AG04450 (cell line): ENCODE measurements around the gene DENR. TPM values are rescaled to one million over a fixed set of nuclear protein-coding genes. Genes with fewer than 3 reads are reported as not detected.
"Not testable (repeated sequence)": the region's sequence is repeated elsewhere in the genome, so short reads cannot be mapped to it uniquely, and the experiment has no call there.

Source experiments
- CTCF ChIA-PET: fragments of 300-600, 350-600 bp; formaldehyde crosslinking; extraction: SDS; loops from one replicate; lab custom pipeline; 2022; ENCODE audit warnings: antibody characterized with exemption, inconsistent platforms; lab: Charles Lee
- POLR2A ChIA-PET: fragments of 350-600 bp; formaldehyde crosslinking; extraction: SDS; loops from one replicate; lab custom pipeline; 2021; ENCODE audit warnings: antibody characterized with exemption, inconsistent platforms; lab: Yijun Ruan, JAX
- DNase-seq: peaks from one replicate; pipeline ENCODE4 v3.0.0-alpha.2; 2011; ENCODE audit warnings: low read depth, low spot score
- H3K27ac ChIP-seq: one replicate; pipeline ENCODE4 v1.5.1; 2012; ENCODE audit warnings: low read depth, low read length, control low read depth
- H3K27me3 ChIP-seq: one replicate; pipeline ENCODE4 v1.6.0; 2012; ENCODE audit warnings: low read length; ENCODE audit not compliant: control insufficient read depth, insufficient read depth
- H3K4me3 ChIP-seq: 2 replicates; pipeline ENCODE4 v1.5.1; 2011; ENCODE audit warnings: mild to moderate bottlenecking, low read depth, low read length, control low read depth
- H3K9me3 ChIP-seq: 2 replicates; pipeline ENCODE4 v1.5.1; 2012; ENCODE audit warnings: low read length; ENCODE audit not compliant: control insufficient read depth, insufficient read depth
- CTCF ChIP-seq: IDR thresholded peaks from 2 replicates; pipeline ENCODE4 v1.5.1; 2011; ENCODE audit warnings: low read depth, low read length, control low read depth, inconsistent platforms
- polyA plus RNA-seq: library from polyadenylated mRNA; depleted of rRNA; stranded (reverse); fragments of >200 nt; gene quantifications from 2 replicates; pipeline ENCODE4 v1.2.3, GENCODE V29; 2011

The DENR gene
- polyA plus RNA-seq, 1 experiment, result 47.8 TPM

GRCh38 chr12:122740351-122740750, 12.3 kb upstream of the DENR start:
- no peak for DNase-seq
- ChIA-PET CTCF (no interaction called here), POLR2A (no interaction called here)
- no peak for TF ChIP-seq CTCF
- no peaks in the 10 kb centered on the region for H3K27me3 ChIP-seq
- no peak overlapping the region for H3K4me3 ChIP-seq
- peaks cover 7% of the 10 kb centered on the region; the same call in 1 of the 2 replicates for H3K9me3 ChIP-seq
- H3K27ac ChIP-seq, result no peak overlapping the region

DNA sequence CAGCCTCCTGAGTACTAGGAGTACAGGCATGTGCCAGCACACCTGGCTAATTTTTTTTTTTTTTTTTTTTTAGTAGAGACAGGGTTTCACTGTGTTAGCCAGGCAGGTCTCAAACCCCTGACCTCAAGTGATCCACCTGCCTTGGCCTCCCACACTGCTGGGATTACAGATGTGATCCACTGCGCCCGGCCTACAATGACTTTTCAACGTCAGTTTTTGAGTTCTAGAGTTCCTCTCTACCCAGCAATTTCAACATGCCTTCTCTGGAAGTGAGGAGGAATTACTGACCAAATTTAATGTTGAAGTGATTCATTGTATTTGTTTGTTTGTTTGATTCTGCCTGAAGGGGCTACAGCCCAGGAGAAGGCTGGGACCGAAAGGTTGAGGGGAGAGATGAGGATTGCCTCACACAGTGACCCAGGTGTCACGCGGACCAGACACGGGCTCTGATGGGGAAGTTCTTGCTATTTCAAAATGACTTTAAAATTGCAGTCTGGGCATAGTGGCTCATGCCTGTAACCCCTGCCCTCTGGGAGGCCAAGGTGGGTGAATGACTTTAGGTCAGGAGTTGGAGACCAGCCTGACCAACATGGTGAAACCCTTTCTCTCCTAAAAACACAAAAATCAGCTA, 8.6 kb upstream of the DENR start:
- H3K27me3 ChIP-seq, result no peaks in the 10 kb centered on the region
- peaks cover 7% of the 10 kb centered on the region; the same call in 1 of the 2 replicates for H3K9me3 ChIP-seq
- DNase-seq, result no peak
- CTCF ChIA-PET, result interaction anchor here (1.8 kb wide), 1 partner anchor 106 kb away, joined by 4 read pairs; no protein-coding TSS in a partner anchor
- H3K27ac ChIP-seq, result no peak overlapping the region
- POLR2A ChIA-PET, result no interaction called here
- no peak for TF ChIP-seq CTCF
- no peak overlapping the region for H3K4me3 ChIP-seq

- no peak for TF ChIP-seq CTCF
- CTCF ChIA-PET, result no interaction called here
- Histone ChIP-seq H3K27ac (no peak overlapping the region), H3K27me3 (no peaks in the 10 kb centered on the region), H3K4me3 (no peak overlapping the region), H3K9me3 (no peaks in the 10 kb centered on the region)
- no peak for DNase-seq
- POLR2A ChIA-PET, result no interaction called here
Measured at GRCh38 chr12:122747224-122748135, 5.1 kb upstream of the DENR start.

DNA sequence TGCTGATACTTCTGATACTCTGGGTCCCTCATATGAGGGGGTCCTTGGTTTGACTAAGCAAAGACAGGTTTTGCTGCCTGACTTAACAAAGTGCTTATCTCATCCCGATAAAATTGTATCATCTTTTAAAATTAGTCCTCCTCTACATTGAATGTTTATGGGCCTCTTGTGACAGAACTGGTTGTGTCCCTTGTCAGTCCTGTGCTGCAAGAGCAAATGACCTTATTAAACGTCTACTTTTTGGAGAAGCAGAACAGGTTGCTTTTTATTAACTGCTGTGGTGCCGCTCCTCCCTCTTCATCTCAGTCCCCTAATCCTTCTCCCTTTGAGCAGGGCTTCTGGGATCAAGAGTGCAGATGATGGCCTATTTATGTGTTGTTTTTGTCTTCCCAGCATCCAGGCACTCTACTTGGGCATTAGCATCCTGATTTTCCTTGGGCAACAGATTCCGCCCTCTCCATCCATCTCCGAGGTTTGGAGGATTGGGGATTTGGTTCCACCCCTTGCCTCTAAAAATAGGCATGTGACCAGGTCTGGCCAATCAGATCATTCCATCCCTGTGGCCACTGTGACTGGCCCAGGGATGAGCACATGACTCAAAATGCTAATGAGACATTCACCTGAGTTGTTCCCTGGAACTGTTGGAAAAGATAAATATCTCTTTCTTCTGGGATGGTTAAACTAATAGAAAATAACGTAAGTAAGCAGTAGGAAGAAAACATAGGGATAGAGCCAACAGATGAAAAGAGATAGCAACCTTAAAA, 2.9 kb upstream of the DENR start:
- Histone ChIP-seq H3K9me3 (no peaks in the 10 kb centered on the region; the same call in 1 of the 2 replicates), H3K27me3 (no peaks in the 10 kb centered on the region), H3K4me3 (no peak overlapping the region), H3K27ac (no peak overlapping the region)
- POLR2A ChIA-PET, result no interaction called here
- CTCF ChIA-PET, result interaction anchor here (0.6 to 1.4 kb wide), 3 partner anchors 112 to 152 kb away, joined by 3 to 6 read pairs (median 3); no protein-coding TSS in a partner anchor
- DNase-seq, result no peak
- no peak for TF ChIP-seq CTCF

DNA sequence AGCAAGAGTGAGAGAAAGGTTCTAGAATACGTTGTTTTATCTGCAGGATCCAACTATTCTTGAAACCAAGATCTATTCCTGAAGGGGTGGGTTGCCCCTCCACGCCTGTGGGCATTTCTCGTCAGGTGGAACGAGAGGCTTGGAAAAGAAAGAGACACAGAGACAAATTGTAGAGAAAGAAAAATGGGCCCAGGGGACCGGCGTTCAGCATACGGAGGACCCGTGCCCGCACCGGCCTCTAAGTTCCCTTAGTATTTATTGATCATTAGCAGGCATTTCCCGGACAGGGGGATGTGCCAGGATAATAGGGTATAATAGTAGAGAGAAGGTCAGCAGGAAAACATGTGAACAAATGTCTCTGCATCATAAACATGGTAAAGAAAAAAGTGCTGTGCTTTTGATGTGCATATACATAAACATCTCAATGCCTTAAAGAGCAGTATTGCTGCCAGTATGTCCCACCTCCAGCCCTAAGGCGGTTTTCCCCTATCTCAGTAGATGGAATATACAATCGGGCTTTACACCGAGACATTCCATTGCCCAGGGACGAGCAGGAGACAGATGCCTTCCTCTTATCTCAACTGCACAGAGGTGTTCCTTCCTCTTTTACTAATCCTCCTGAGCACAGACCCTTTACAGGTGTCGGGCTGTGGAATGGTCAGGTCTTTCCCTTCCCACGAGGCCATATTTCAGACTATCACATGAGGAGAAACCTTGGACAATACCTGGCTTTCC, 1.7 kb upstream of the DENR start:
- H3K9me3 ChIP-seq, H3K27me3 ChIP-seq, H3K27ac ChIP-seq, CTCF ChIA-PET, POLR2A ChIA-PET, DNase-seq, H3K4me3 ChIP-seq: not testable (repeated sequence)
